ENCODE results near the gene RNF207.
"Not testable (repeated sequence)": the region's sequence is repeated elsewhere in the genome, so short reads cannot be mapped to it uniquely, and the experiment has no call there.

The RNF207 gene

DNA sequence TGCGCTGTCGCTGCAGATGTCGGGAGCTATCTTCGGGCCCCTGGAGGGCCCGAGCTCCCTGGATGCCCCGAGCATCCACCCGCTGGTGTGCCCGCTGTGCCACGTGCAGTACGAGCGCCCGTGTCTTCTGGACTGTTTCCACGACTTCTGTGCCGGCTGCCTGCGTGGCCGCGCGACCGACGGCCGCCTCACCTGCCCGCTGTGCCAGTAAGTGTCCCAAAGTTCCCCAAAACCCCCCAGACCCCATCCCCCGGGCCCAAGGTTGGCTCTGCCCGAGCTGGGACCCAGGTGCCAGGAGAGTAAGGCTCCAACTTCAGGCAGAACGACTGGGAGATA lies 569 bp downstream of the RNF207 start:
- no peak for DNase-seq

DNA sequence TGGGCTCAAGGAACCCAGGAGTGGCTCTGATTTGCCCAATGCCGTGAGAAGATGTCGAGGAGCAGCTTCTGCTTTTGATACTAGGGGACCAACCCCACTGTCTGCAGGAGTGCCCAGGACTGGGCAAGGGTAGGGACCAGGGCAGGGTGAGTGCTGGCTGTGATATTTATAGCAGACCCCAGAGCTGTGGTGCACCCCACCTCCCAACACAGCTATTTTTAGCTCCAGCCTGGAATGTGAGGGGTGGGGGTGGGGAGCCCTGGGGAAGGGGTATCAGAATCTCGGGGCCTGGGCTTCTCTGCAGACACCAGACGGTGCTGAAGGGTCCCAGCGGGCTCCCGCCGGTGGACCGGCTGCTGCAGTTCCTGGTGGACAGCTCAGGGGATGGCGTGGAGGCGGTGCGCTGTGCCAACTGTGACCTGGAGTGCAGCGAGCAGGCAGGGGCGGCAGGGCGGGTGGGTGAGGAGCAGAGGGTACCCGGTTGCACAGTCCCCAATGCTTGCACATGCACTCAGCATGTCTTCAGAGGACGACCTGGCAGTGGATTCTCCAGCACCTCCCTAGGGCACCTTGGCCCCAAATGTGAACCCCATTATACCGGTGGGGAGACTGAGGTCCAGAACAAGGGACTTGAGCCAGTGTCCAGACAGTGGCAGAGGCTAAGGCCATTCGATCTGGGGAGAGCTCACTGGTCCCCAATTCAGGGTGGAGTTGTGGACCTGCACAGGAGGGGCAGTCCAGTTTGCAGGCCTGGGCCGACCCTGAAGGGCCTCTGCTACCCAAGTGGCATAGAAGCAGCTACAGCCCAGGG lies 1.4 kb downstream of the RNF207 start:
- no peak for DNase-seq

DNA sequence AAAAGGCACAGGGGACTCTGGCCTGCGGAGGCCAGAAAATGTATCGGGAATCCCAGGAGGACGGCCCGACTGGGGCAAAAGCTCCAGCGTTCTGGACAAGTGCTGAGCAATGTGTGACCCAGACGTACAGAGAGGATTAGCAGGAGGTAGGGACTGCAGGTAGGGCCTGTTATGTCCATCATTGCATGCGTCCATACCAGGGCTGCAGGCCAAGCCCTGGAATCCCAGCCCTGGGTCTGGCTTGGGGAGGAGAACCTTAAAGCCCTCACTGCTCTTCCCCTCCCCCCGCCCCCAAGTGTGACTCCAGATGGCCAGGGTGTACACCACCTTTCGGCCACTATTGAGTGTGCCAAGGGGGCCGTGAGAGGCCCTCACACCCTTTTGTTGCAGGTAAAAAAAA lies 2.0 kb downstream of the RNF207 start:
- no peak for DNase-seq

DNA sequence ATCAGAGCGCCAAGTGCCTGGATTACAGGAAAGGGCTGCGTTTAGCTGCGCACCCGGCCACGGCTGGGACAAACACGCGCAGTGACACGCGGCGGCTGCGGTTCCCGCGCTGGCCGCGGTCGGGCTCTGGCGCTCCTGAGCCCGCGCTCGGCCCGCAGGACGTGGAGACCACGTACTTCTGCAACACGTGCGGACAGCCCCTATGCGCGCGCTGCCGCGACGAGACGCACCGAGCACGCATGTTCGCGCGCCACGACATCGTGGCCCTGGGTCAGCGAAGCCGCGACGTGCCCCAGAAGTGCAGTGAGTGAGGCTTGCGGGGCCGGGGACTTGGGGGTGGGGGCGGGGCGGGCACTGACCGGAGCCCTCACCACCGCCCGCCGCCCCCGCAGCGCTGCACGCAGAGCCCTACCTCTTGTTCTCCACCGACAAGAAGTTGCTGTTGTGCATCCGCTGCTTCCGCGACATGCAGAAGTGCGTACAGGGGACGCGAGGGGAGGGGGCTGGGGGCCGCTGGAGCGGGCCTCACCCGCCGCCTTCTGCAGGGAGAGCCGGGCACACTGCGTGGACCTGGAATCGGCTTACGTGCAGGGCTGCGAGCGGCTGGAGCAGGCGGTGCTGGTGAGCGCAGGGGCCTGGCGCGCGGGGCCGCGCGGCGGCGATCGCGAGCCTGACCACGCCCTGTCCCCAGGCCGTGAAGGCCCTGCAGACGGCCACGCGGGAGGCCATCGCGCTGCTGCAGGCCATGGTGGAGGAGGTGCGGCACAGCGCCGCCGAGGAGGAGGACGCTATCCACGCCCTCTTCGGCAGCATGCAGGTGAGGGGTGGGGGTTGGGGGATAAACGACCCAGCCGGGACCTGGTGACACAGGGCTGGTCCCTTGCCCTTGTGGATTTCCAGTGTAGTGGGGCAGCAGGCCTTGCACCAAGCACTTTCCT lies 3.1 kb downstream of the RNF207 start:
- no peak for DNase-seq

DNA sequence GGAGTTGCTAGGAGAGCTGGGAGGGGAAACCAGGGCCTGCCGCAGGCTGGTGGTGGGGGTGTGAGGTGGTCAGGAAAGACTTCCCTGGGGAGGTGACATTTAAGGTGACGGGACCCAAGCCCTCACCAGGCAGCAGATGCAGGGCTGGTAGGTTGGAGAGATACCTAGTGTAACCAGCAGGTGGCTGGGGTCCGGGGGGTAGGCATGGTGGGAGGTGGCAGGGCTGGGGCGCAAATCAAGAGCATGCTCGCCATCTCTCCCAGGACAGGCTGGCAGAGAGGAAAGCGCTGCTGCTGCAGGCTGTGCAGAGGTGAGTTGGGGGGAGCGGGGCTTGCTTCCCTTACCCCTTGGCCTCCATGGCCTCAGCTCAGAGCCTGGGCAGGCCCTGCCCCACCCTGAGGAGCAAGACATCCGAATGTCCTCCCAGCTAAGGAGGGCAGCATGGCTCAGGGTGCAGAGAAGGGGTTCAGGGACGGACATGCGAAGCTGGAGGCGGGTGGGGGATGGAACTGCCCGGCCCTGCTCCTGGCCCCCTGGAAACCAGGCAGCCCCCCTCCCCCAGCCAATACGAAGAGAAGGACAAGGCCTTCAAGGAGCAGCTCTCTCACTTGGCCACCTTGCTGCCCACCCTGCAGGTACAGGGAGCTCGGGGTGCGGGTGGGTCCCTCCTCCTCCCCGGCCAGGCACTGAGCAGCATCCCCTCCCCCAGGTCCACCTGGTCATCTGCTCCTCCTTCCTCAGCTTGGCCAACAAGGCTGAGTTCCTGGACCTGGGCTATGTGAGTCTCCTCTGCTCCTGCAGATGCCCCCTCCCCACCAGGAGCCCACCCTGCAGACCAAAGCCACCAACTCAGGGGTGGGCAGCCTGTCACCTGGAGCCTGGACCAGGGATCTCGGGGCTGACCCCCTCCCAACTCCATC lies 4.0 kb downstream of the RNF207 start:
- no peak for DNase-seq

DNA sequence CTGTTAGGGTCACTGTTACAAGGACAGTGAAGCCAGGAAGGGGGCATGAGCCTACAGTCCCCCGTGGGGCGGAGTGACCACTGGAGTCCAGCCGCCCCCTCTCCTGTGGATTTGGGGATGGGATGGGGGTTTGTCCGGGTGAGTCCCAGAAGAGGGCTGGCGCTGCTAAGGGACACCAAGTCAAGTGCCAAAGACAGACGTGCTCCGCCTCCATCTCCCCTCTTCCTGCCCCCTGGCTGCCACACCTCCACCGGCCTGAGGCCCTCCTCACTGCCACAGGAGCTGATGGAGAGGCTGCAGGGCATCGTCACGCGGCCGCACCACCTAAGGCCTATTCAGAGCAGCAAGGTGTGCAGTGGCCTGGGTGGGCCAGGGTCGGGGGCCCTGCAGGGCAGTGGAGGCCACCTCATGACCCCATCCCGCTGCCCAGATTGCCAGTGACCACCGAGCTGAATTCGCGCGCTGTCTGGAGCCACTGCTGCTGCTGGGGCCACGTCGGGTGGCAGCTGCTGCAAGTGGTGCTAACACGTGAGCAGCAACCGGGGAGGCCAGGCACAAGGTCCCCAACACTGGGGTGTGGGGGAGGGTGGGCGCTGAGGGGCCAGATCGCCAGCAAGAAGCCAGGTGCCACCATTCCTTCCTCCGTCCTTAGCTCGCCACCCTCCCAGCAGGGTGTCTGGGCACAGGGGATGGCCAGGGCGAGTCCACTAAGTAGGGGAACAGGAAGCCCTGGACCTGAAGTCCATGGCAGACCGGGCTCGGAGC lies 4.9 kb downstream of the RNF207 start:
- no peak for DNase-seq

GRCh38 chr1:6211731-6212130 lies 5.8 kb downstream of the RNF207 start:
- no peak for DNase-seq

DNA sequence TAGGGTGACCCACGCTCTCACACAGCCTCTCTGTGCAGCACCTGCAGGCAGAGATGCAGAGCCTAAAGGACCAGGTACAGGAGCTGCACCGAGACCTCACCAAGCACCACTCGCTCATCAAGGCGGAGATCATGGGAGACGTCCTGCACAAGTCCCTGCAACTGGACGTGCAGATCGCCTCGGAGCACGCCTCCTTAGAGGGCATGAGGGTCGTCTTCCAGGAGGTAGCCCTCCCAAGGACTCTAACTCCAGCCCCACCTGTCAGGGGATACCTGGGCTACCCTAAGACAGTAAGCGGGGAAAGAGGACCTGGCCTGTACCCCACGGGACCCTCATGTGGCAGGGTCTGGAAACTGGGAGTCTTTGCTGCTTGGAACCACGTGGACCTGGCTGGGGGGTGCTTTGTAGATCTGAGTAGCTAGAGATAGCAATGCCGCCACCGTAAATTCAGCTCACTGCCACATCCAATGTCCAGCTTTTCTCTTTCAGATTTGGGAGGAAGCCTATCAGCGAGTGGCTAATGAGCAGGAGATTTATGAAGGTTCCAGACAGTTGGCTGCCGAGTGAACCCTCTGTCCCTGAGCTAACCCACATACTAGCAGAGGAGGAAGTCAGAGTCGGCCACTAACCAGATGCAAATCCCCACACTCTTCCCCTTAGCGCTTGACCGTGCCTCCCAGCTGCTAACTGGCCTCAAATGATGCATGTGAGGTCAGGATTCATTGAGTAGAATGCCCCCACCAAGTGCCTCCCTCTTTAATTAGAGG lies 6.5 kb downstream of the RNF207 start:
- DNase-seq, result no peak

- DNase-seq, result no peak
Observed at GRCh38 chr1:6218375-6219164, 12.7 kb downstream of the RNF207 start.

DNA sequence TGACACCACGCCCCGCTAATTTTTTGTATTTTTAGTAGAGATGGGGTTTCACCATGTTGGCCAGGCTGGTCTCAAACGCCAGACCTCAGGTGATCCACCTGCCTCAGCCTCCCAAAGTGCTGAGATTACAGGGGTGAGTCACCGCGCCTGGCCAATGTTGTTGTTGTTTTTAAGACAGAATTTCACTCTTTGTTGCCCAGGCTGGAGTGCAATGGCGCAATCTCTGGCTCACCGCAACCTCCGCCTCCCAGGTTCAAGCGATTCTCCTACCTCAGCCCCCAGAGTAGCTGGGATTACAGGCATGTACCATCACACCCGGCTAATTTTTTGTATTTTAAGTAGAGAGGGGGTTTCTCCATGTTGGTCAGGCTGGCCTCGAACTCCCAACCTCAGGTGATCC lies 13.7 kb downstream of the RNF207 start:
- not testable (repeated sequence) for DNase-seq

DNA sequence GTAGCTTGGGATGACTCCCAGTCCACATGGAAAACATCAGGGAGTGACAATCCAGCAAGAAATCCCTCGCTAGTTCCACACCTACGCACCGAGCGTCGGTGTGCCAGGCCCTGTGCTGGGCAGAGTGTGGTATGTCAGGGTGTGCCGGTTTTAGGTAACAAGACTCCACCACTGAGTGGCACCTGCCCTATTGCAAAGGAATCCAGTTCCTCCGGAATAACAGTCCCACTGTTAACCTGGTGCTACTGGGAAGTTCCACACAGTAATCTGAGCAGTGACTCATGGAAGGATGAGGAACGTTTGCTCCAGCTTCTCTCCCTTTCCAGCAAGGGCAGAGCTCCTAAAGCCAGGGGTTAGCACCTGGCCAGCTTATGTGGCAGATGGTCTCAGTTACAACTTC lies 14.3 kb downstream of the RNF207 start:
- no peak for DNase-seq

DNA sequence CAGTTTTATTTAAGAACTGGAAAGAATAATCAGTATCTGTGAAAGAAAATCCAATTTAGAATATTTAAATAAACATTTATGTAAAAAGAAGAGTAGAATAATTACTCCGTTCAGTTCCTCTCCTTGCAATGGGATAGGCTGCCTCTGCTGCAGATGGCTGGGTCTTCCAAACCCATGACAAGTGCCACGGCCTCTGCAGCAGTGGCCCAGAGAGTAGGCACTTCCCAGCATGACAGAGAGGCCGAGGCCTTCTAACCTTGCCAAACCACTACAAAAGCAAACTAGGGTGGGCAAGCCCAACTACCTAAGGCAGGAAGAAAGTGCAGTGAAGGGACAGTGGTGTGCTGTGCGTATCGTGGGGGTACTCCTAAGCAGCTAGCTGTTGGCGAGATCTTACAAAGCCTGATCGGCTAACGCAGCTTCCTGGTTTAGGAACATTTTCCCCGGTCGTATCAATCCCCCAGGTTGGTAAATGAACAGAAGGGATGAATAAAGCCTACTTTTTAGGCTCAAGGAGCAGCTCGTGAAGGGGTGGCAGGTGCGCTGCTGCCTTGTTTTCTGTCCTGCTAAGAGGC lies 15.4 kb downstream of the RNF207 start:
- no peak for DNase-seq

- DNase-seq, result no peak
Observed at GRCh38 chr1:6222636-6223035, 16.7 kb downstream of the RNF207 start.

DNA sequence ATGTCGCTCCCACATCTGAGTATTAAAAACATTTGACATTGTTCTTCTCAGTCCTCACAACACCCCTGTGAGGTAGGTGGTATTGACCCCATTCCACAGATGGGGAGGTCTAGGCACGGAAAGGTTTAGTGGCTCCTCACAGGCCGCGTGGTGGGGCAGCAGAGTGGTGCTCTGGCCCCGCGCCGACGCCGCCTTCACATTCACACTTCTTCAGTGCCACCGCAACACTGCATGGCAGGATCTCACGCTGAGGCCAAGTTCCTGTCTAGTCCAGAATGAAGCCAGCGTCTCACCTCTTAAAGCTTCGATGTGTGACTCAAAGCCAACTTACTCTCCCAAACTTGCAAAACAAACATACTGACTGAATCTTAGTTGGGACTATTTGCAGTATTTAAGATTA lies 17.7 kb downstream of the RNF207 start:
- DNase-seq, result no peak

DNA sequence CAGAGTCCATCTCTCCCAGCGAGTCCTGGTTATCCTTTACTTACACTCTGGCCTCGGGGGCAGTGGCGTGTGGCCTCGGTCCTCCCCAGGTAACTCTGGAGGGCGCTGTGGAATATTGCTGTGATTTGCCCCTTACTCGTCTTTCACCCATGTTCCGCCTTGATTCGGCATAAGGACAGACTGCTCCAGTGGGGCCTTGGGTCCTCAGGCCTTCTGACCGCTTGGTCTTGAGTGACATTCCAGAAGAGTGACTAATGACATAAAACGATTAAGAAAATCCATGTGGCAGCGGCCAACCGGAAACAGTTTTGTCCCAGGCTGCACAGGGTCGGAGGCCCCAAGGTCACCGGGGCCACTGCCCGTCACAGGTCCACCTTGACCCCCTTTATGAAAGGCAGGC lies 18.8 kb downstream of the RNF207 start:
- no peak for DNase-seq

DNA sequence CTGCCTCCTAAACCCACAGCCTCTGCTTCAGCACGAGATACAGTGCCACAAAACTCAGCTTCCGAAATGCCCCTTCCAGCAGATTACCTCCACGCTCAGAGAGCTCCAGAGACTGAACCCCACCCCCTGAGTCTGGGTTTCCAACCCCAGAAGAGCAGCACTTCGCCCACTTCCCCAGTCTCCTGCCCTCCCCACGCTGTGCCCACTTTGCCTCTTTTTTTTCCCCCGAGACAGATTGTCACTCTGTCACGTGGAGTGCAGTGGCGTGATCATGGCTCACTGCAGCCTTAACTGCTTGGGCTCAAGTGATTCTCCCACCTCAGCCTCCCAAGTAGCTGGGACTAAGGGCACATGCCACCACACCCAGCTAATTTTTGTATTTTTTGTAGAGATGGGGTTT lies 19.7 kb downstream of the RNF207 start:
- DNase-seq, result no peak

DNA sequence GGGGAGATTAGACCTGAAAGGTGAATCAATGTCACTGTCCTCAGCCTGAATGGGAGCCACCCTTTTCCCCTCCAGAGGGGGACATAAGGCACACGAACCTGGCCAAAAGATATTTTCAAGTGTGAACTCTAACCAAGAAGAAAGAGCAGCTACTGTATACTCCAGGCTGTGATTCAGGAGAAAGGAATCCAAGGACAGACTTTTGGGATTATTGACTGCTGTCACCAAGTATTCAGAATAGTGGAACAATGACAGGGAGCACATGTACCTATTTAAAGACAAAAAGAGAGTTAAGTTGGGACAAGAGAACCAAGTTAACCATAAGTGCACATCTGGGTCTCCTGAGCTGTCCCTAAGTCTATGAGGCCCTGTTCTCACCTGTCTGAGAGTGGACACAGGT lies 27.5 kb downstream of the RNF207 start:
- DNase-seq, result no peak

DNA sequence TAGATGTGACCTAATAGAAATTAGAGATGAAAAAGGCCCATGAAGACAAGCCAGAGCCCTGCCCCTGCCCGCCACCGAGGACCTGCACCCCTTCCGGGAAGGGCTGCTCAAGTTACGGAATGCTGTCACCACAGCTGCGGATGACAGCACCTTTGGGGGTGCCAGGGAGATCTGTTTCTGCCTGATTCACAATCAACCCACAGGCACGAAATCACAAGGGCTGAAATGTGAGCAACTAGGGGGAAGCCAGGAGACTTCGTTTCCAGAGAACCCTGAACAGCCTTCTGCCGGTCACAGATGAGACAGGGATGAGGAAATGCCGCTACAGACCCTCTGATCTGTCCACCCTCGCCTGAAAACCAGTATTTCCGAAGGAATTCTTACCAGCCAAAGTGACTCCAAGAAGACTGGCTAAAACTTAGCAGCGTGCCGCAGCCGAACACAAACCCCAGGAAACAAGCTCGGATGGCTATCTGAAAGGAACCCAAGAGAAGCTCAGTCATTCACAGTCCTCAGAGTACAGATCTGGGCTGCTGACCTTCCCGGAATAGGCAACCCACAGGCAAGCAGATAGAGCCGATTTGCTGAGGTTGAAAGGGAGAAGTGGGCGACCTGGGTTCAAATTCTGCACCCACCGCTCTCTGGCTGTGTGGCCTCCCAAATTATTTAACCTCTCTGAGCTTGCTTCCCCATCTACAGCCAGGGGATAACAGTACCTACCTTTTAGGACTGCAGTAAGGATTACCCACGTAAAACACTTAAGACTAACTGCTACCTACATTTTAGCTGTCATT lies 28.8 kb downstream of the RNF207 start:
- DNase-seq, result no peak

GRCh38 chr1:6235296-6235677 lies 29.4 kb downstream of the RNF207 start:
- no peak for DNase-seq

DNA sequence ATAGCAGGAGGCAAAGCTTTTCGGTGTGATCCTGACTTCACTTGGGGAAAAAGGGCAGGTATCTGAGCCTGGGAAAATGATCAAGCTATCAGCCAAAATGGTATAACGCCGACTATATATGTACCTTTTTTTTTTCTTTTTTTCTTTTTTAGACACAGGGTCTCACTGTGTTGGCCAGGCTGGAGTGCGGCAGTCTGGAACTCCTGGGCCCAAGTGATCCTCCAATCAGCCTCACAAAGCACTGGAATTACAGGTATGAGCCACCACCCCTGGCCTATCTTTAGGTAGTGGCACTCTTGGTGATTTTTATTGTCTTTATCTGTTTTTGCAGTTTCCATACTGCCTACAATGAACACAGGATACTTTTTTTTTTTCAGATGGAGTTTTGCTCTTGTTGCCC lies 31.2 kb downstream of the RNF207 start:
- no peak for DNase-seq

Data from activated naive CD4-positive, alpha-beta T cell (primary cell).